SKM-1 (cell line): Measurements from ENCODE around the gene STYXL1.

Experiments used
- DNase-seq: peaks from one replicate; lab custom pipeline; 2025; ENCODE audit not compliant: unreplicated experiment; lab: John Stamatoyannopoulos, UW

STYXL1 gene

DNA sequence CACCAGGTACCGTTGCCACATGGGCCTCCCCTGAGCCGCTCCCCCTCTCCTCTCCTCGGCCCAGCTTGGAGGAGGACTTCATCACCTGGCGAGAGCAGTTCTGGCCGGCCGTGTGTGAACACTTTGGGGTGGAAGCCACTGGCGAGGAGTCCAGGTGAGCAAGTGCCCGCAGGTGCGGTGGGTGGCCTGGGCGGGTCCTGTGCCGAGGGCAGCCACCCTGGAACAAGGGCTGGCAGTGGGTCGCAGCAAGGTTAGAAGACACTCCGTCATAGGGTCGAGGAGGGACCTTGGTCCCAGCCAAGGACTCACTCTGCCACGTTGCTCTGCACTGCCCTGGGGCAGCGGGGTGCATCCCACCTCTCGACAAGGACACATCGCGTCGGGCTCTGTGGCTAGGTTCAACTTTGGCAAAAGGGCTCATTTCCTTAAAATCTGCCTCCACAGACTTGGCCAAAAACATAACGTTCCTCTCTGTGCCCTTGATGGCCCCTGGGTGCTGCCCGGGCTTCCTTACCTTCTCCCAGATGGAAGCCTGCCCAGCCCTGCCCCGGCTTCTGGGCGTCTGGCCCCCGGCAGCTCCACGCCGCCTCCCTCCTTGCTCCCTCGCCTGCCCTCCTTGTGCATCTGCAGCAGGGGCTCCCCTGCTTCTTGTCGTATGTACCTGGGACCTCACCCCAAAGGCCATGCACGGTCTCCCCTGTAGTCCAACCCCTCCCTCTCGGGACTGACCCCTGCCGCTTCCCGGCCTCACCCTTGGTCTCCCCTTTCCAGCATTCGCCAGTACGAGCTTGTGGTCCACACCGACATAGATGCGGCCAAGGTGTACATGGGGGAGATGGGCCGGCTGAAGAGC lies 66.1 kb downstream of the STYXL1 start:
- no peak for DNase-seq

DNA sequence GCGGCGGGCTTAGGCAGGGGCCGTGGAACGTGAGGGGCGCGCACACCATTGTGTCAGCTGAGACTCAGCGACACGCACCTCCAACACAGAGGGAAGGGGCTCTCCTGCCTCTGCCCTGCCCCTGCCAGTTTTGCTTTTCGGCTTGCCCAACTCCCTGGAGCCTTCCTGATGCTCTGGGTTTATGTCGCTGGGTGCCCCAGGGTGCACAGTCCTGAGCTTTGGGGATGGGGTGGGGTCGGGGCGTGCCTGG lies 66.7 kb downstream of the STYXL1 start:
- DNase-seq, result no peak

DNA sequence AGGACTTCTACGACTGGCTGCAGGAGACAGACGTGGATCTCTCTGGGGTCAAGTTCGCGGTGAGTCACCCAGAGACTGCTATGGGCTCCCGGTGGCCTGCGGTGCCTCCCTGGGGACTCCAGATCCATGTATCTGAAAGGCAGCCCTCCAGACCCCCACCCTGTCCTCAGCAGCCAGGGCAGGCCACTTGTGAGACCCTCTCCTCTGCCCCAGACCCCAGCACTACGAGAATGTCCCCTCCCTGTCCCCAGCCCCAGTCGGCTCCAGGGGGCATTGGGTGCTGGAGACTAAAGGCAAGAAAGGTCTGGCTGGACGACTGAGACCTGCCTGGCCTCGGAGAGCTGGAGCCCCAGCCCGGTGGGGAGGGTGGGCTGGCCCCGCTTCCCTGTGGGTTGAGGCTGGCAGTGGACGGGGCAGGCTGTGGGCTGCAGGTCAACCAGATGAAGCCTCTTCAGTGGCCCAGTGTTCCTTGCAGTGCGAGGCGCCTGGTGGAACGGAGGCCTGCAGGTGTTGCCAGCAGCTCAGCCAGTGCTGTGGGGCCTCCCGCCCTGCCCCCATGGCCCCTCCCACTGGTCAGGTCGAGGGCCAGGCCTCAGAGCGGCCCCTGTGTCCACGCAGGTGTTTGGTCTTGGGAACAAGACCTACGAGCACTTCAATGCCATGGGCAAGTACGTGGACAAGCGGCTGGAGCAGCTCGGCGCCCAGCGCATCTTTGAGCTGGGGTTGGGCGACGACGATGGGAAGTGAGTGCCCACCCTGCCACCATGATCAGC lies 67.2 kb downstream of the STYXL1 start:
- DNase-seq, result no peak

DNA sequence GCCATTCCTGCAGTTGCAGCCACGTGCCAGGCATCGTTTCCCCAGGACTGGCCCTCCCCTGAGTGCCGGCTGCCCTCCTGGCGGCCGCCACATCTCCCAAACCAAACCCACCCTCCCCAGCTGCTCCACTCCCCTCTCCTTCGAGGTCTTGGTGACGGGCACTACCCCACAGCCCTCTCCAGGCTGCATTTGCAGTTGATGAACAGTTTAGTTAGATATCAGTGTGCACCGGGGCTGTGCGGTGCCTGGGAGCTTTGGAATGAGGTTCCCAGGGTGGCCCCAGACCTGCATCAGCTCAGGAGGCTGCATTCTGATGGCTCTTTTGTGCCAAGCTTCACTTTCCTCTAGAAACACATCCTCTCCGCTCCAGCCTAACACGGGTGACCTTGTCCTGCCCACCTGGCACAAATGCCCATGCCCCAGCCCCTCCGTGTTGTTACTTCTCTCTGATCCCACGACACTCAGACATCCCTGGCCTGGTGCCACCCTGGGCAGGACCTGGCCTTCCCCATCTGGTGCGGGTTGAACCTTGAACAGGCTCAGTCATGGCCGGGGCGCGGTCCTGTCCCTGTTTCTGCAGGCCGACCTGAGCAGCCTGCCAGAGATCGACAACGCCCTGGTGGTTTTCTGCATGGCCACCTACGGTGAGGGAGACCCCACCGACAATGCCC lies 67.9 kb downstream of the STYXL1 start:
- no peak for DNase-seq

DNA sequence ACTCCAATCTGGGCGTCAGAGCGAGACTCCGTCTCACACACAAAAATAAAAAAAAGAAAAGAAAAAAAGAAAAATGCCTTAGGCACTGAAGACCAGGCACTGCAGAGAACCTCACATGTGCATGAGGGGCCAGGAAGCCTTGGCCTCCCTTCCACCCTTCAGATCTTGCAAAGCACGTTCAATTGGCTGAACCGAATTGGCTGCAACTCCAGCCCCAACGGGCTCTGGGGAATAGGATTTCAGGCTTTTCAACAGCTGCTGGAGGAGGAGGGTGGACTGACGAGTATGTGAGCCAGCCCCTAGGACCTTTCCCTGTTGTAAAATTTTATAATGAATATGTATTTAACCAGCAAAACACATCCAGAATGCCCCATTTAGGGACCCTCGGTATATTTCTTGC lies 70.1 kb downstream of the STYXL1 start:
- DNase-seq, result no peak

DNA sequence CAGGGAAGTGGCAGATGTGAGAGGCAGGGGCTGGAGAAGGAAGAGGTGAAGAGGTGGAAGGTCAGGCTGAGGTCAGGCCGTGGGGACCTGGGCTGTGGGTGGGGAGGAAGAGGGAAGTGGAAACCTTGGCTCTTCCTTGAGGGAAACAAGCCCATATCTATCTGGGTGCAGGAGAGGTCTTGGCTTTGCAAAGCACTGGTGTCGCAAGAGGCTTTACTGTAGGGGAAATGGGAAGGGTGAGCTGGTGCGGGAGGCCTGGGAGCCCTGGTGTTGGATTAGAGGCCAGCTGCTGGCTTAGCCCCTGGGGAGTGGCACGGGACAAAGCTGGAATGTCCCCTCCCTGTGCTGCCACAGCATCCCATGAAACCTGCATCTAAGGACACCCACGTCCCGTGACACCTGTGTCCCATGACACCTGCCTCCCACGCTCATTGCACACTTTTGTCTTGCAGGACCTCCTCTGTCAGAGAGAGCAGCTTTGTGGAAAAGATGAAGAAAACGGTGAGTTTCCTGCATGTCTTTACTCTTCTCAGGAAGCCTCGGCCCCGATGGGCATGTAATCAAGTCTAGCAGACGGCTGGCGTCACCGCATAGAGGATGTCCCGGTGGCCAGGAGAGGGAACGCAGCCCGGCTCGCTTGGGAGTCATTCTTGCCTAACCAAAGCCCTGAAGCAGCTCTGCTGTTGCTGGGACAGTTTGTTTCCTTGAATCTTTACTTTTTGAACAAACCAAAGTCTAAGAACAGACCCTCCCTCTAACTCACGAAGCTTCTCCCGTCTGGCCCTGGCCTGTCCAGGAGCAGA lies 75.6 kb downstream of the STYXL1 start:
- peak; percentile 84 for DNase-seq

DNA sequence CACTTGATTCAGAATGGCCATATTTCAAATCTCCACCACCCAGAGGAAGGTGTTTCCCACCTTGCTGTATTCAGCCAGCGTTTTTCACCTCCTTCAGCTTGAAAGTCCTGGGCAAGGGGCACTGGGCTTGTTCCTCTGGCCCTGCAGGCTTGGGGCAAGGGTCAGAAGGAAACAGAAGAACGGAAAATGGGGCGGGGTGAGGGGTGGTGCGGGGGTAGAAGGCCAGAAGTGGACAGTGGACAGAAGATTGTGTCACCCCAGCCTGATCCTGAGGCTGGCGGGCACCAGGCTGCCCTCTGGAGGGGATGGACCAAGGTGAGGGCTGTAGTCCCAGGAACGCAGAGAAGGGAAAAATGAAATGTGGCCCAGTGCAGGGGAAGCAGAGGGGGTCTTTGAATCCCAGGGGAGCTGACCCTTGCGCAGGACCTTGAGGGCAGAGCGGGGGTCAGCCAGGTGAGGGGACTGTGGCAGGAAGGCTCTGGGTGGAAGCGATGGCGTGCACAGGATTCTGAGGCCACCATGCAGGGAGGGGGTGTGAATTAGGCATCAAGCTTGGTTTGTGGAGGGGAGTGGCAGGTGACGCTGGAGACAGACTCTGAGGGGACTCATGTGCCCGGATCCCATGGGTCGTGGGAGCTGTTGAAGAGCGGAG lies 76.4 kb downstream of the STYXL1 start:
- no peak for DNase-seq

DNA sequence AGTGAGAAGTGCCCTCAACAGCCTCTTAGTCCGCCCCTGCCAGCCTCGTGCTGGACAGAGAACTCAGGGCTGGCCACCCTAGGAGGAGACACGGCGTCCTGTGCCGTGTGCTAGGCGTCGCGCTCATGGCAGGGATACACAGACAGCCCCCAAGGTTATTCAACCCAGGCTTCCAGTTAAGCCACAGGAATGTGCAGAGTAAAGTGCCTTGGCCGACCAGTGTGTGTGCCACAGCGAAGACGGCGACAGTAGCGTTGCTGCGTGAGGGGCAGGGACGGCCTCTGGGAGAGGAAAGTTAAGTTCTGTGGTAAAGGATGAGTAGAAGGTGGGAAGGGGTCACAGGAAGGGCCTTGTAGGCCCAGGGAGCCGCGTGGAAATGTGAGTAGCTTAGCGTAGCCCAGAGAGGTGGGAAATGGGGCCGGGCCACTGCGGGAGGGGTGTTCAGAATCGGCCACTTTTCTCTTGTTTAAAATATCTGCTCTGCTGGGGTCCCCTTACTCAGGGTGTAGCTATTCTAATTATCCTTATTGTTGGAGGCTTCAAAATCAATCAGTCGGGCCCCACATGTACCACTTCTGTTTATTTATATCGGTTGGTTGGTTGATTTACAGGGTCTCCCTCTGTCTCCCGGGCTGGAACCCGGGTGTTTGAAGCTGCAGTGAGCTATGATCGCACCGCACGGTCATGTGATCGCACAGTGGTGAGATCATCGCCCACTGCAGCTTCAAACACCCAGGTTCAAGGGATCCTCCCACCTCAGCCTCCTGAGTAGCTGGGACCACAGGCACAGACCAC lies 77.9 kb downstream of the STYXL1 start:
- no peak for DNase-seq

DNA sequence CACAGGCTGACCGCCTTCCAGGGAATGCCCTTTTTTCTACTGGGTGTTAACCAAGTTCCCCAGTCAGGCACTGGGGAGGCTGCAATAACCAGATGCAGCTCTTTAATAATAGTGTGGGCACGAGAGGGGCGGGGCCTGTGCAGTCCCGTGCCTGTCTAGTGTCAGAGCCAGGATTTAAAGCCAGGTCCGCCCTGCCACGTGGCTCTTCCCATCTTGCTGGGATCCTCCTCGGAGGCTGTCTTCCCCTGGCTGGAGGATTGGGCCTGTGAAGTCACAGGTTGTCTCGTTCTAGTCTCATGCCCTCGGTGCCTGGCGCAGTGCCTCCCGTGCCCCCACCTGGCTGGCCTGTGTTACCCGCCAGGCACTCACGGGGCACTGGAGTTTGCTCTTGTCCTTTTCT lies 78.6 kb downstream of the STYXL1 start:
- no peak for DNase-seq

DNA sequence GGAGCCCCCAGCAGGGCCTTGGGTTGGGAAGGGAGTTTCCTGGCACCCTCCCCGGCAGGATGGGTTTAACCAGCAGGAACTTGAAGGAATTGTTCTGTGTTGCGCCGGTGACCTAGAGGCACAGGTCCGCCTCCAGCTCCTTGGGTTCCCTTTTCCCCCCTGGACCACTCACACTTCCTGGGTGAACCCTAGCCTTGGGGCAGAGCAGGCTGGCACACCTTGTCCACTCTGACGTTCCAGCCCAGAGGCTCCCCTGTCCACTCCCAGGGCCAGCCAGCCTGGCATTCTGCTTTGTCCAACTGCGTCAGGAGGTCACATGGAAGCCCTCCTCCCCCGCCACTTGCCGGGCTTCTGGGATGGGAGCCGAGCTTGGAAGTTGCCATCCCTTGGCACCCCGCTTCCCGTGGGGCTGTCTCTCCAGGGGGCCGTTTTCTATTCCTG lies 79.2 kb downstream of the STYXL1 start:
- DNase-seq, result no peak

DNA sequence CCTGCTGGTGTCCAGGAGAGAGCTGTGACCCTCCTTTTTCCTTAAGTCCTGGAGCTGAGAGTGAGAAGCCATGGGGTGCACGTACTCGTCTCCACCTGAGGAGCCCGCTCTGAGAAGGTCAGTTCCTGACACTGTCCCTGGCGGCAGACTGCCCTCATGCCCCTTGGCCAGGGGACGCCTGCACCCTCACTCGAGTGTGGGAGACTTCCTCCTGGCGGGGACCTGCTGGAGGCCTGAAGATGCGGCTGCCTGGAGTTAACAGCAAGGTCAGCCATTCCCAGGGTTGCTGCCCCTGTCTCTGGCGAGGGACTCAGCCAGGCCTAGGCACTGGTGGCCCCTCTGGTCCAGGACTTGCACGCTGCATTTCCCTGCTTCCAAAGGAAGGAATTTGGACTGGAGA lies 79.8 kb downstream of the STYXL1 start:
- no peak for DNase-seq

DNA sequence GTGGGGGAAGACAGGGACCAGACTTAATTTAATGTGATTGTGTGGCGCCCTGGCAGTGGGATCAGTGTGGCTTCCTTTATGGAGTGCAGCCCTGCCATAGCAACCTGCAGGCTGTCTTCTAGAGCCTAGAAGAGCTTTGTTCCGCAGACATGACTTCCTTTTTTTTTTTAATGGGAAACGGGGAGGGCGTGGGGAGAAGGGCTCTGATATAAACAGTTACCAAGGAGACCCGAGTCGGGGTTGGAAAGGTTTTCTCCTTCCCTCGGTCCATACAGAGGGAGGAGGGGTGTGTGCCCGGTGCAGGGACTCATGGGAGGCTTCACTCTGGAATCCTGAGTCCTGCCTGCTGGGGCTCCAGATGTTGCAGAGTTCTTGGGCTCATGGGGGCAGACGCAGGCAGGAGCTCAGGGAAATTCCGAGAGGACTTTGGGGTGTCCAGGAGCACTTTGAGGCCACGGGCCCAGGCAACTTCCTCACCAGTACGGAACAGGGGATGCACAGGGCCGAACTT lies 80.3 kb downstream of the STYXL1 start:
- no peak for DNase-seq

DNA sequence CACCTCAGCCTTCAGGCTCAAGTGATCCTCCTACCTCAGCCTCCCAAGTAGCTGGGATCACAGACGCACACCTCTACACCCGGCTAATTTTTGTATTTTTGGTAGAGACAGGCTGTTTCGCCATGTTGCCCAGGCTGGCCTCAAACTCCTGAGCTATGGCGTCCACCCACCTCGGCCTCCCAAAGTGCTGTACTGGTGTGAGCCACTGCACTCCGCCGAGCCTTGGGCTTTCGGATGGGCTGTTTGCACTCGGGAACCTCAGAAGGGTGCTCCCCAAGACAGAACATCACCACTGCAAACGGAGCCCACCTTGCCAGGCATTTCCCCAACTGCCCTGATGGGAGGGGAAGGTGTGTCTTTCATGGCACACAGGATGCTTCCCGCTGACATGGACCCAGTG lies 80.7 kb downstream of the STYXL1 start:
- no peak for DNase-seq

DNA sequence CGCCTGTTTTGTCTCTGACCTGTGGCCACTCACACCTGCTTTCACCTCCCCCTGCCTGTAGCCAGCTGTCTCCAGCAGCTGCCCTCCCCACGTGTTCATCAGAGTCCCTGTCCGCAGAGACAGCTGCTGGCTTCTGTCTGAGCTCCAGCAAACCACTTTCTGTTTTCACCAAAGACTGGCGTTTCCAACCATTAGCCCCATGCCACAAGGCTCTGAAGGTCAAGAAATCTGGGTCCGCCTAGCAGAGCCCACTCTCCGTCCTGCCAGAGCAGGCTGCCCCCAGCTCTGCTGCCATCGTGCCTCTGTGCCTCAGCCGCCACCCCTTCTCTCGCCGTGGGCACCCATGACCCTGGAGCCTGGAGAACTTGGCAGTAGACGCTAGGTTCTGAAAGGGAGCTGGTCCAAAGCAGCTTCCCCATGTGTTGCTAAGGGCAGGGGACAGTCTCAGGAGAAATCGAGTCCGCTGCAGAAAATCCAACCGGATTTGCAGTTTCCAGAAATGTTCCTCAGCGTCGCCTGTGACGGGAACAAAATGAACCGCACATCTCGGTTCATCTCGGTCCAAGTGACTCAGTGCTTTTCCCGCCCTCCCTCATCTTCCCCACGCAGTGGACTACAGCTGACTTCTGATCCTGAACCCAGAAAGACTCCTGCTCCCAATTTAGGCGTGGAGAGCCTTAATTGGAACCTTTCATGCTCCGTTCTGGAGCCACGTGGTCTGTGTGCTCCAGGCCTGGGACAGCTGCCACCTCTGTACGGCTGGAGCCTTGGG lies 81.4 kb downstream of the STYXL1 start:
- no peak for DNase-seq

DNA sequence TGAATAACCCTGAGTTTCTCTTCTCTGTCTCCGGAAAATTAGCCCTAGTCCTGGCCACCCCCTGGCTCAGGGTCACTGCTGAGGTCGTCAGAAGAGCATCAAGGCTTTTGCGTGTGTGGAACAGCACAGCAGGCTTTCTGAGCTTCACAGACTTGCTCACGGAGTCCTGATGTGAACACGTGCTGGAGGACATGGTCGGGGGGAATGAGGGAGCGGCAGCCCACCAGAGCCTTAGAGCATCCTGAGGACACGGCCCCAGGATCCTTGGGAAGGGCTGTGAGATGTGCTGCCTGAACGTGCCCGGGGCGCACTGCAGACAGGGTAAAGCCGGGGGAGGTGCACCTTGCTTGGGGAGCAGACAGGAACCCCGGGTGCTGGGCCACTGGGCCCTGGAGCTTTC lies 82.2 kb downstream of the STYXL1 start:
- DNase-seq, result no peak

DNA sequence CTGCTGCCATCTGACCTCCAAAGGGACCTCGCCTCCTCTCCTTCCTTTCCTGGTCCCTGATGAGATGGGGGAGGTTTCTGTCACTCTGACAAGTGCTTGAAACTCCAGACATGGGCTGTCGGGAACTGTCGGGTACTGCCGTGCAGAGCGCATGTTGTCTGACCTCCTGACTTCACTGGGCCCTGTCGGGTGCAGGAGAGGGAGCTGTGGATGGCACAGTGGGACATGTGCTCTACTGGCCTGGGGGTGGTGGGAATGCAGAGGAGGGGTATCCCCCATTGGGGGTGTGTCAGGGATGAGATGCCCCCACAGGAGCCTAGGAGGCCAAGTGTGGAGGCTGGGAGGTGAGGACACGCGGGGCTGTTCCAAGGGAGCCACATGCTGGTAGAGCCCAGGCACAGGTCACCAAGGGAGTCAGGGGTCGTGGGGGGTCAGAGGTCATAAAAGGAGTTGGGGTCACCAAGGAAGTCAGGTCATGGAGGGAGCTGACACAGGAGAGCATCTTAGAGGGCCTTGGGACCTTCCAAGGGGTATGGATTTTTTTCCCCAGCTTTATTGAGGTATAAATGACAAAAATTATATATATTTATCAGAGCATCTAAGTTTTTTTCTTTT lies 84.3 kb downstream of the STYXL1 start:
- no peak for DNase-seq

DNA sequence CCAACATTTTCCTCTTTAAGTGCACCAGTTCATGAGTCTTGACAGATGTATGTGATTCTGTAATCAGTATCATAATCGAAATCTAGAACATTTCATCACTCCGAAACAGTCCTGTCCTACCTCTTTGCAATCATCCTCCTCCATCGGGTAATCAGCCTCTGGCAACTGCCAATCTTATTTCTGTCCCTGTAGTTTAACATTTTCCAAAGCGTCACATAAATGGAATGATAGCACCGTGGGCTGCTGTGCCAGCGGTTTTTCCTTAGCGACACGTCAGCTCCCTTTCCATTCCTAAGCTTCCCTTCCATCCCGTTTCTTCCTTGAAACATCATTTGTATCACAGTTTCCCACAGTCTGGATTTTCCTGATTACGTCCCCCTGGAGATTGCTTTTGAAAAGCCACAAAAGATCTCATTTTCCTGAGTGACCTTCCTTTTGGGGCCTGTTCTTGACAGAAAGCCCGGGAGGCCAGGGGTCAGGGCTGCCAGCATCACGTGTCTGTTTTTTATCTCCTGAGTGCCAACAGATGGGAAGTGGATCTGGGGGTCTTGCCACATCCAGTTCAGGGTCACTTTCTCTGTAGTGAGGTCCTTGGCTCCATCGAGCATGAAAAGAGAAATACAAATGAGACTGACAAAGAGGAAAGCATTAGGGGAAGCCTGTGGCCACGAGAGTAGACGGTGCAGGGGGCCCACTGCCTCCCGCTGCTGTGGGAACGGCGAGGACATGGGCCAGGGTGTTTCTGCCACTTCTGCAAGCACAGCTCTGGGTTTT lies 85.0 kb downstream of the STYXL1 start:
- no peak for DNase-seq

DNA sequence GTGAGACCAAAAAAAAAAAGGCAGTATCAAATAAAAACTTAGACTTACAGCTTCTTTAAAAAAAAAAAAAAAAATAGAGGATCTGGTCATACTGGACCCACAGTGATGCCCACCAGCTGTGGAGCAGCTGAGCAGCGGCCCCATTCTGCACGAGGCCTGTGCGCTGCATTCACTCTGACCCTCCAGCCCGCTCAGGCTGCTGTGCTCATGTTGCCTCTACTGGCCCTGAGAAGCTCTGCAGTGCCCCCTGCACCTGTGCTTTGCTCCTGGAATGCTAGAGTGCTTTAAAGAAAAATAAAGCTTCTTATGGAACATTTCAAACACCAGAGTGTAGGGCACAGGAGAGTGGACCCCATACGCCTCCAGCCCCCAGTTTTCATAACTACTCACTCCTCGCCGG lies 86.6 kb downstream of the STYXL1 start:
- DNase-seq, result no peak
